HepG2 (cell line): ENCODE measurements around the gene LMOD1. TPM values are rescaled to one million over a fixed set of nuclear protein-coding genes. Genes with fewer than 3 reads are reported as not detected.

Experiments used
- GATAD2A ChIP-seq: IDR thresholded peaks from 2 replicates; pipeline ENCODE4 v1.6.1; 2016
- HIVEP1 ChIP-seq: sonication (generic); formaldehyde crosslinking; IDR thresholded peaks from 2 replicates; pipeline ENCODE4 v1.4.0; 2020; ENCODE audit warnings: mild to moderate bottlenecking, missing genetic modification reagents
- ISL2 ChIP-seq: sonication (generic); formaldehyde crosslinking; IDR thresholded peaks from 2 replicates; pipeline ENCODE4 v1.5.0; 2020; ENCODE audit warnings: missing genetic modification reagents
- KLF13 ChIP-seq: sonication (generic); formaldehyde crosslinking; IDR thresholded peaks from 2 replicates; pipeline ENCODE4 v1.4.0; 2020; ENCODE audit warnings: mild to moderate bottlenecking, missing genetic modification reagents
- MLLT10 ChIP-seq: sonication (generic); formaldehyde crosslinking; IDR thresholded peaks from 2 replicates; pipeline ENCODE4 v1.4.0; 2020; ENCODE audit warnings: missing genetic modification reagents
- MTF1 ChIP-seq: sonication (generic); formaldehyde crosslinking; IDR thresholded peaks from 2 replicates; pipeline ENCODE4 v1.5.0; 2020; ENCODE audit warnings: missing genetic modification reagents
- NRL ChIP-seq: sonication (generic); formaldehyde crosslinking; IDR thresholded peaks from 2 replicates; pipeline ENCODE4 v1.5.0; 2020; ENCODE audit warnings: missing genetic modification reagents, mild to moderate bottlenecking, moderate library complexity, borderline replicate concordance
- ONECUT2 ChIP-seq: sonication (generic); formaldehyde crosslinking; IDR thresholded peaks from 2 replicates; pipeline ENCODE4 v1.4.0; 2020; ENCODE audit warnings: missing genetic modification reagents
- POLR2A ChIP-seq, 2 experiments: IDR thresholded peaks; 2 replicates each; pipeline ENCODE4 v1.6.1; 2011; ENCODE audit warnings: low read depth in 2 of 2, low read length in 2 of 2, mild to moderate bottlenecking in 1 of 2, moderate library complexity in 1 of 2; ENCODE audit not compliant: insufficient read depth in 1 of 2
- PRMT3 ChIP-seq: sonication (generic); formaldehyde crosslinking; IDR thresholded peaks from 2 replicates; pipeline ENCODE4 v1.8.1; 2022; ENCODE audit warnings: low read depth, mild to moderate bottlenecking, moderate library complexity, missing genetic modification reagents, borderline replicate concordance
- REPIN1 ChIP-seq: sonication (generic); formaldehyde crosslinking; IDR thresholded peaks from 2 replicates; pipeline ENCODE4 v1.8.0; 2022; ENCODE audit warnings: missing genetic modification reagents, low read depth, mild to moderate bottlenecking, borderline replicate concordance
- SALL1 ChIP-seq: sonication (generic); formaldehyde crosslinking; IDR thresholded peaks from 2 replicates; pipeline ENCODE4 v1.8.0; 2022; ENCODE audit warnings: mild to moderate bottlenecking, missing genetic modification reagents
- SNAI1 ChIP-seq: sonication (generic); formaldehyde crosslinking; IDR thresholded peaks from 2 replicates; pipeline ENCODE4 v1.5.0; 2020; ENCODE audit warnings: mild to moderate bottlenecking, missing genetic modification reagents, borderline replicate concordance
- TARDBP ChIP-seq: sonication (generic); formaldehyde crosslinking; IDR thresholded peaks from 2 replicates; pipeline ENCODE4 v1.8.0; 2022; ENCODE audit warnings: mild to moderate bottlenecking, missing genetic modification reagents
- ZBTB3 ChIP-seq: sonication (generic); formaldehyde crosslinking; IDR thresholded peaks from 2 replicates; pipeline ENCODE4 v1.4.0; 2020; ENCODE audit warnings: low read depth, mild to moderate bottlenecking, moderate library complexity, missing genetic modification reagents, borderline replicate concordance
- ZNF550 ChIP-seq: sonication (generic); formaldehyde crosslinking; IDR thresholded peaks from 2 replicates; pipeline ENCODE4 v1.4.0; 2020; ENCODE audit warnings: mild to moderate bottlenecking, missing genetic modification reagents, borderline replicate concordance
- ZNF772 ChIP-seq: sonication (generic); formaldehyde crosslinking; IDR thresholded peaks from 2 replicates; pipeline ENCODE4 v1.5.0; 2020; ENCODE audit warnings: mild to moderate bottlenecking, missing genetic modification reagents
- ZNF776 ChIP-seq: sonication (generic); formaldehyde crosslinking; IDR thresholded peaks from 2 replicates; pipeline ENCODE4 v1.4.0; 2020; ENCODE audit warnings: mild to moderate bottlenecking, missing genetic modification reagents
- ZNF878 ChIP-seq: sonication (generic); formaldehyde crosslinking; IDR thresholded peaks from 2 replicates; pipeline ENCODE4 v1.8.1; 2023; ENCODE audit warnings: mild to moderate bottlenecking, missing genetic modification reagents, moderate library complexity
- polyA plus RNA-seq, 8 experiments: library from polyadenylated mRNA; depleted of rRNA in 3 of 8; stranded (reverse) in 7 of 8; unstranded in 1 of 8; fragments of >200 nt; fragmentation: Illumina TruSeq in 4 of 8; extraction: Trizol in 4 of 8; gene quantifications; 2 replicates each; pipeline versions ENCODE4 v1.2.1 to v1.2.3, GENCODE V29; 2011 to 2016; ENCODE audit warnings: low read depth in 4 of 8, missing spikeins in 1 of 8, mixed read lengths in 1 of 8; ENCODE audit not compliant: insufficient read depth in 1 of 8
- total RNA-seq, 5 experiments: library from RNA; depleted of rRNA; stranded (reverse); fragments of >200 nt; fragmentation: Illumina TruSeq; extraction: Trizol; gene quantifications; 2 replicates each; pipeline ENCODE4 v1.2.3, GENCODE V29; 2016; ENCODE audit warnings: low read depth in 1 of 5
- TF ChIP-seq, protein P1 (sequence below): IDR thresholded peaks from 2 replicates; pipeline ENCODE4 v1.6.1; 2018; ENCODE audit warnings: missing genetic modification reagents
- TF ChIP-seq, protein P2 (sequence below): sonication (generic); formaldehyde crosslinking; IDR thresholded peaks from 2 replicates; pipeline ENCODE4 v1.5.1; 2020; ENCODE audit warnings: mild to moderate bottlenecking, moderate library complexity, missing genetic modification reagents
- TF ChIP-seq, protein P3 (sequence below): sonication (generic); formaldehyde crosslinking; IDR thresholded peaks from 2 replicates; pipeline ENCODE4 v1.8.1; 2023; ENCODE audit warnings: mild to moderate bottlenecking, missing genetic modification reagents
- TF ChIP-seq, protein P4 (sequence below): IDR thresholded peaks from 2 replicates; pipeline ENCODE4 v1.6.1; 2016; ENCODE audit warnings: mild to moderate bottlenecking
- TF ChIP-seq, protein P5 (sequence below): sonication (generic); formaldehyde crosslinking; IDR thresholded peaks from 2 replicates; pipeline ENCODE4 v1.4.0; 2020; ENCODE audit warnings: missing genetic modification reagents

The LMOD1 gene
- total and polyA plus RNA-seq, 2 of the 13 experiments (the other 11 are each of a cell fraction or from before 2014, with no cell fraction given): not detected

DNA sequence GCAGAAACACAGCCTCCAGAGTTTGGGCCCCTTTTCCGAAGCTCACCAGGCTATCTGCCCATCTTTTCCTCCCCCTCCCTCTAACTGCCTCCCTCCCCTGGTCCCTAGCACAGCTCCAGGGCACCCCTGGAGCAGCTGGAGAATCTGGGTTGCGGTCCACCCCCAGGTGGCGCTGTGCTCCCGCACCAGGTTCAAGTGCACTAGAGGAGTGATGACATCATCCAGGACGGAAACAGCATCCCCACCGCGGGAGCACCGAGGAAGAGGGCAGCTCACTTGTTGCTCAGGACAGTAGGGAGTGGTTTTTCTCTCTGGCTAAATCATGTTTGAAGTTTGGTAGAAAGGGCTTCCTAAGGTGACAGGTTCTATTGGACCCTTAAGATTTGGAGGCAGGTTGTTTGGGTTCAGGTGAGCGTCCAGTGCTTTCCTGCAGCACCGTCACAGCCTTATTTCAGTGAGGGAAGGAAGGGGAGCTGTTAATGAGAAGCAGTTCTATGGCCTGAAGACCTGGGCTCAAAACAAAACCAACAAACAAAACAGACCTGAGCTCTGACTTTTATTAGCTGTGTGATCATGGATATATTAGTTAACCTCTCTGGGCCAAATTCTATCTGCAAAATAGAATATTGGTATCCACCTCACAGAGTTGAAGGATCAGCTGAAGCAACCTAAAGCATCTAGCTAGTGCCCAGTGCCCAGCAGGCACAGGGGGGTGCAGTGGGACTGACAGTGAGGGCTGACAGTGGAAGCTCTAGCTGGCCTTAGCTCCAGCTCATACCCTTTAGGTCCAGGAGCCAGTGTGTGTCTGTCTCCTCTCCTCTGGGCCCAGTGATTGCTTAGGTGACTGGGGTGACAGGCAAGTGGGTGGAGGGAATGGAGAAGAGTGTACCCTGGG lies 50.2 kb downstream of the LMOD1 start (continued):
- no peak for TF ChIP-seq ZBTB3 (CRISPR knock-in tag)
- TF ChIP-seq, protein P1, sequence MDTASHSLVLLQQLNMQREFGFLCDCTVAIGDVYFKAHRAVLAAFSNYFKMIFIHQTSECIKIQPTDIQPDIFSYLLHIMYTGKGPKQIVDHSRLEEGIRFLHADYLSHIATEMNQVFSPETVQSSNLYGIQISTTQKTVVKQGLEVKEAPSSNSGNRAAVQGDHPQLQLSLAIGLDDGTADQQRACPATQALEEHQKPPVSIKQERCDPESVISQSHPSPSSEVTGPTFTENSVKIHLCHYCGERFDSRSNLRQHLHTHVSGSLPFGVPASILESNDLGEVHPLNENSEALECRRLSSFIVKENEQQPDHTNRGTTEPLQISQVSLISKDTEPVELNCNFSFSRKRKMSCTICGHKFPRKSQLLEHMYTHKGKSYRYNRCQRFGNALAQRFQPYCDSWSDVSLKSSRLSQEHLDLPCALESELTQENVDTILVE (CRISPR knock-in tag): 0 out of 2 replicates have a peak, but pooled peaks have one; percentile 42
- no peak for TF ChIP-seq MLLT10 (CRISPR knock-in tag)
- no peak for TF ChIP-seq MTF1 (CRISPR knock-in tag)
- TF ChIP-seq PRMT3 (CRISPR knock-in tag): no peak
- TF ChIP-seq TARDBP: peak; percentile 53
- TF ChIP-seq, protein P2, sequence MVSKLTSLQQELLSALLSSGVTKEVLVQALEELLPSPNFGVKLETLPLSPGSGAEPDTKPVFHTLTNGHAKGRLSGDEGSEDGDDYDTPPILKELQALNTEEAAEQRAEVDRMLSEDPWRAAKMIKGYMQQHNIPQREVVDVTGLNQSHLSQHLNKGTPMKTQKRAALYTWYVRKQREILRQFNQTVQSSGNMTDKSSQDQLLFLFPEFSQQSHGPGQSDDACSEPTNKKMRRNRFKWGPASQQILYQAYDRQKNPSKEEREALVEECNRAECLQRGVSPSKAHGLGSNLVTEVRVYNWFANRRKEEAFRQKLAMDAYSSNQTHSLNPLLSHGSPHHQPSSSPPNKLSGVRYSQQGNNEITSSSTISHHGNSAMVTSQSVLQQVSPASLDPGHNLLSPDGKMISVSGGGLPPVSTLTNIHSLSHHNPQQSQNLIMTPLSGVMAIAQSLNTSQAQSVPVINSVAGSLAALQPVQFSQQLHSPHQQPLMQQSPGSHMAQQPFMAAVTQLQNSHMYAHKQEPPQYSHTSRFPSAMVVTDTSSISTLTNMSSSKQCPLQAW (CRISPR knock-in tag): peak; percentile 78
- TF ChIP-seq ZNF550 (CRISPR knock-in tag): 0 out of 2 replicates have a peak, but pooled peaks have one; percentile 24
- no peak for TF ChIP-seq SNAI1 (CRISPR knock-in tag)
- TF ChIP-seq ZNF772 (CRISPR knock-in tag): no peak
- TF ChIP-seq ZNF878 (CRISPR knock-in tag): no peak
- TF ChIP-seq NRL (CRISPR knock-in tag): no peak
- TF ChIP-seq ISL2 (CRISPR knock-in tag): 0 out of 2 replicates have a peak, but pooled peaks have one; percentile 25
- TF ChIP-seq ONECUT2 (CRISPR knock-in tag): no peak
- TF ChIP-seq REPIN1 (CRISPR knock-in tag): peak; percentile 79; the same call in 1 of the 2 replicates
- TF ChIP-seq, protein P3, sequence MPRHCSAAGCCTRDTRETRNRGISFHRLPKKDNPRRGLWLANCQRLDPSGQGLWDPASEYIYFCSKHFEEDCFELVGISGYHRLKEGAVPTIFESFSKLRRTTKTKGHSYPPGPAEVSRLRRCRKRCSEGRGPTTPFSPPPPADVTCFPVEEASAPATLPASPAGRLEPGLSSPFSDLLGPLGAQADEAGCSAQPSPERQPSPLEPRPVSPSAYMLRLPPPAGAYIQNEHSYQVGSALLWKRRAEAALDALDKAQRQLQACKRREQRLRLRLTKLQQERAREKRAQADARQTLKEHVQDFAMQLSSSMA (CRISPR knock-in tag): no peak
- TF ChIP-seq GATAD2A: peak; percentile 52
- no peak for TF ChIP-seq ZNF776 (CRISPR knock-in tag)
- peak; percentile 75 for TF ChIP-seq SALL1
- TF ChIP-seq, protein P4, sequence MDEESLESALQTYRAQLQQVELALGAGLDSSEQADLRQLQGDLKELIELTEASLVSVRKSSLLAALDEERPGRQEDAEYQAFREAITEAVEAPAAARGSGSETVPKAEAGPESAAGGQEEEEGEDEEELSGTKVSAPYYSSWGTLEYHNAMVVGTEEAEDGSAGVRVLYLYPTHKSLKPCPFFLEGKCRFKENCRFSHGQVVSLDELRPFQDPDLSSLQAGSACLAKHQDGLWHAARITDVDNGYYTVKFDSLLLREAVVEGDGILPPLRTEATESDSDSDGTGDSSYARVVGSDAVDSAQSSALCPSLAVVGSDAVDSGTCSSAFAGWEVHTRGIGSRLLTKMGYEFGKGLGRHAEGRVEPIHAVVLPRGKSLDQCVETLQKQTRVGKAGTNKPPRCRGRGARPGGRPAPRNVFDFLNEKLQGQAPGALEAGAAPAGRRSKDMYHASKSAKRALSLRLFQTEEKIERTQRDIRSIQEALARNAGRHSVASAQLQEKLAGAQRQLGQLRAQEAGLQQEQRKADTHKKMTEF: peak; percentile 48; the same call in 1 of the 2 replicates
- no peak for TF ChIP-seq POLR2A (IDR thresholded peaks at IDR 0.05; ENCODE audit: insufficient read depth in 1 of 2, low read depth in 2 of 2, low read length in 2 of 2)
- TF ChIP-seq, protein P5, sequence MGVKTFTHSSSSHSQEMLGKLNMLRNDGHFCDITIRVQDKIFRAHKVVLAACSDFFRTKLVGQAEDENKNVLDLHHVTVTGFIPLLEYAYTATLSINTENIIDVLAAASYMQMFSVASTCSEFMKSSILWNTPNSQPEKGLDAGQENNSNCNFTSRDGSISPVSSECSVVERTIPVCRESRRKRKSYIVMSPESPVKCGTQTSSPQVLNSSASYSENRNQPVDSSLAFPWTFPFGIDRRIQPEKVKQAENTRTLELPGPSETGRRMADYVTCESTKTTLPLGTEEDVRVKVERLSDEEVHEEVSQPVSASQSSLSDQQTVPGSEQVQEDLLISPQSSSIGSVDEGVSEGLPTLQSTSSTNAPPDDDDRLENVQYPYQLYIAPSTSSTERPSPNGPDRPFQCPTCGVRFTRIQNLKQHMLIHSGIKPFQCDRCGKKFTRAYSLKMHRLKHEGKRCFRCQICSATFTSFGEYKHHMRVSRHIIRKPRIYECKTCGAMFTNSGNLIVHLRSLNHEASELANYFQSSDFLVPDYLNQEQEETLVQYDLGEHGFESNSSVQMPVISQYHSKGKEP (CRISPR knock-in tag): no peak
- TF ChIP-seq HIVEP1: no peak
- TF ChIP-seq KLF13: no peak
